GM18907 (cell line): ENCODE results near the gene NHLRC3.
"Not testable (repeated sequence)": the region's sequence is repeated elsewhere in the genome, so short reads cannot be mapped to it uniquely, and the experiment has no call there.

Source experiments
- ATAC-seq: cut with Tn5 transposase; IDR thresholded peaks from one replicate; pipeline ENCODE4 v1.9.1; 2021; ENCODE audit warnings: mild to moderate bottlenecking, moderate library complexity; ENCODE audit not compliant: unreplicated experiment

NHLRC3 gene

DNA sequence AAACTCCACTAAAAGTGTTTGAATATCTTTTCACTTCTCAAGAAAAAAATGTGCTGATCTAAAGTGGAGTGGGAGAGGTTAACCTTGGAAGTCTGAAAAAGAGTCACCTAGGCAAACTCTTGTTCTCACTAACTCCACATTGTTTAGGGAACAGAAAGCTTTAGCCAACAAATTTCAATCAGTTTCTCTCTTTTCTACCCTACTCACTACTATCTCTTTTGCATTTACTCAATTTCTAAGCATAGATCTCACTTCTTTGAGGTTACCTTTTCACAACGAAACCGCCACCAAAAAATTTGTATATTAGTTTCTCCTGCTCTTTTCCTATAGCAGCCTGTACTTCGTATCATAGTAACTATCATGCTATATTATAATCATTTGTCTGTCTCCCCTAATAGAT is 6.3 kb downstream of the NHLRC3 start:
- peak; percentile 82 for ATAC-seq

DNA sequence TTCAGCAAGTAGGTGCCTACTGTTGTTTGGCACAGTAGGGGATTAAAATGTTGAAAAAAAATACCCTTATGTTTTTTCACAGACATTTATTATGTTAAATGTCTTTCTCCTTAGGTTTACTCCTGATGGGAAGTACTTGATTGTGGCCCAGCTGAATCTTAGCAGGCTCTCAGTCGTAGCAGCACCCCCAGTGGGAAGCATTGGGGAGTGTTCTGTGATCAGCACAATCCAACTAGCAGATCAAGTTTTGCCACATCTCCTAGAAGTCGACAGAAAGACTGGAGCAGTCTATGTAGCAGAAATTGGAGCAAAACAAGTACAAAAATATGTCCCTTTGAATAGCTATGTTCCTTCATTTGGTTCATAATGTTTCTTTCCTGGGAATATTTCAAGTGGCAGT is 9.3 kb downstream of the NHLRC3 start:
- ATAC-seq = no peak

- no peak for ATAC-seq
Measured at GRCh38 chr13:39048806-39049205, 10.6 kb downstream of the NHLRC3 start.

DNA sequence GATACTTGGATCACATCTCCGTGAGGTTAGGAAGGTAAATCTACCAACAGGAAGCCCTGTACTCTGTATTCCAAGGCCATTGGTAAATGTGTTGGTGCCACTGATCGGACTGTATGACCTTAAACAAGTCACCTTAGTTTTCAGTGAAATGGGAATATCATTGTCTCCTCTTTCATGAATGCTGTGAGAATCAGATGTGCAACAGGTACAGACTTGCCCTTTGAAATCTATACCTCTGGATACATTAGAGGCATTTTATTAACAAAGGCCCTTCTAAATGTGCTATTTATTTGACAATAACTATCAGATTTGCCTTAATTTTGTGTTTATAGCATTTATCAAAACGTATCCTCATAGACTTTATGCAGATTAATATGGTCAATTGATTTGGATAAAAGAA is 11.0 kb downstream of the NHLRC3 start:
- no peak for ATAC-seq

GRCh38 chr13:39051157-39051556 is 12.9 kb downstream of the NHLRC3 start:
- ATAC-seq = no peak

- ATAC-seq = no peak
Measured at GRCh38 chr13:39052944-39053343, 14.7 kb downstream of the NHLRC3 start.

DNA sequence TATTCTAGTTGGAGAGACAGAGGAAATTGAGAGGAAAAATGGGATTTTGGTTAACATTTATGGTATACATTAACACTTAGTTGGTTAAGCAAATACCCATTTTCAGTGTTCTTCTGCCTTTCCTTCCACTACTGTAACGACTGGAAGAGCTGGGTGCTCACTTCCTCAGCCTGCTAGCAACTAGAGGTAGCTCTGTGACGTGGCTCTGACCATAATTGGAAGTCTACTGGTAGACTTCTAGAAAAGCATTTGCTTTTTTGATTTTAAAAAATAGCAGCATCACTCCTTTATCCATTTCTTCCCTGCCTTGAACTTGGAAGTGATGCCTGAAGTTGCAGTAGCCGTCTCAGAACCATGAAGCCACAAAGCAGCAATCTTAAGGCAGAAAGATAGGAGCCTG is 15.9 kb downstream of the NHLRC3 start:
- no peak for ATAC-seq

GRCh38 chr13:39056018-39056417 is 17.8 kb downstream of the NHLRC3 start:
- ATAC-seq = no peak

DNA sequence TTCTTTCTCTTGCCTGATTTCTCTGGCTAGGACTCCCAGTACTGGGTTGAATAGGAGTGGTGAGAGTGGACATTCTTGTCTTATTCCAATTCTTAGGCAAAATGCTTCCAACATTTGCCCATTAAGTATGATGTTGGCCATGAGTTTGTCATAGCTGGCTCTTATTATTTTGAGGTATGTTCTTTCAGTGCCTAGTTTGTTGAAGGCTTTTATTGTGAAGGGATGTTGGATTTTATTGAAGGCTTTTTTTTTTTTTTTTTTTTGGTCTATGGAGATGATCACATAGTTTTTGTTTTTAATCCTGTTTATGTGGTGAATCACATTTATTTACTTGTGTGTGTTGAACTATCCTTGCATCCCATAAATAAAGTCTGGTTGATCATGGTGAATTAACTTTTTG is 19.8 kb downstream of the NHLRC3 start:
- no peak for ATAC-seq

DNA sequence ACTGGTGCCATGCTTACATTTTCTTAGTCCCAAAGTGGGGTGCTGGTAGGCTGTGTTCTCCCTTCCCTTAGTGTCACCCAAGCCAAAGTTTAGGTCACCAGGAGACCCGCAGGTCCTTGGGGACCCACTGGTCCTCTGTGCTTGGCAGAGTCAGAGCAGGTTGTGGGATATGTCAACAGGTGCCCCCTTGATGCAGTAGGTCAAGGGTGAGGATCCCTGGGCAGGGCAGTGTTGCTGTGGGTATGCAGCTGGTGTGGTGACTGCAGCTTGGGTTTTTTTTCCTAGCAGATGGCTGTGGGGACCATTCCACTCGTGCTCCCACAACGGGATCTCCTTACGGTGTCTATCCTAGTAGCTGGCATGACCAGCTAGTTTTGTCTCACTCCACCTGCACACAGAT is 23.7 kb downstream of the NHLRC3 start:
- ATAC-seq = no peak

GRCh38 chr13:39072842-39073241 is 34.6 kb downstream of the NHLRC3 start:
- no peak for ATAC-seq

DNA sequence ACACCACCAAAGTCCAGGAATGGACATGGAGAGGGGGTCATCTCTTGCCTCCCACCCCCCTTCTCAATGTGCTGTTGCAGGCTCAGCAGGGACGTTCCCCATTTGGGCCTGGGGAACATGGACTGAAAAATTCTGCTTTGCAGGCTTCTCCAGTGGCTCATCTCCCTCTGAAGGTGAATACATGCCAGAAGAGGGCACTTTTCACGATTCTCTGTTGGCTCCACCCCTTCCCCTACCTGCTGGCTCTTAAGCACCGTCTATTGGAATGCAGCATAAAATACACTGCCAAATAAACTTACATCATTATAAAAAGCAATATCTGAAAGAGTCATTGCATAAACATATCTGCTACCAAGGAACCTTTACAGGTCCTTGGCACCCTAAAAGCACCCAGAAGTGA is 35.7 kb downstream of the NHLRC3 start:
- no peak for ATAC-seq

DNA sequence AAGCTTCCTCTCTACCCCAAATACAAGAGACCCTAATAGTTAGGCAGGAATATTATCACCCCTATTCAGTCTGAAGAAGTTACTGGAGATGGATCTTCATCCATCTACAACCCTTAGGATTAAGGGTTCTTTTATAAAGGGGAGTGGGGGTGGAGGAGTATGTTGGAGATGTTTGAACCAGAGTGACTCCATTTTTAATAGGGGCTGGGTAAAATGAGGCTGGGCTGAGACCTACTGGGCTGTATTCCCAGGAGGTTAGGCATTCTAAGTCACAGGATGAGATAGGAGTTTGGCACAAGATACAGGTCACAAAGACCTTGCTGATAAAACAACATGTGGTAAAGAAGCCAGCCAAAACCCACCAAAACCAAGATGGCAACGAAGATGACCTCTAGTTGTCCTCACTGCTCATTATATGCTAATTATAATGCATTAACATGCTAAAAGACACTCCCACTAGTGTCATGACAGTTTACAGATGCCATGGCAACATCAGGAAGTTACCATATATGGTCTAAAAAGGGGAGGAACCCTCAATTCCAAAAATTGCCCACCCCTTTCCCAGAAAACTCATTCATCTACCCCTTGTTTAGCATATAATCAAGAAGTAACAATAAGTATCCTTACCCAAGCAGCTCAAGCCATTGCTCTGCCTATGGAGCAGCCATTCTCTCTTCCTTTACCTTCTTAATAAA is 48.1 kb downstream of the NHLRC3 start:
- not testable (repeated sequence) for ATAC-seq

DNA sequence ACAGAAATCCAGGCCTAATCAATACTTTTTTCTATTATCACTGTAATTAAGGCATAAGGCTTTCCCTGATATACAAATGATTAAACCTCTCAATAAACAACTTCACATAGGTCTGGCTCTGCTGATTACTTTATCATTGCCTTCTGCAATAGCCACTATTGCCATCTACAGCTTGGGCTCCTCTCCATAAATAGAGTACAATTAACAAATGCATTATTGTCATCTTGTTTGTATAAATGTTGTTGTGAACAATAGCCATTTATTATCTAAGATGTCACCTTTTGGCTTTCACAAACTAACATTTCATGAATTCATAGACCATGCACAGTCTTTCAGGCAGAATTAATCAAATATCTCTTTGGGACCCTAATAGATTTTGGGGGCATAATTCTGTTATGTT is 53.3 kb downstream of the NHLRC3 start:
- ATAC-seq = no peak

DNA sequence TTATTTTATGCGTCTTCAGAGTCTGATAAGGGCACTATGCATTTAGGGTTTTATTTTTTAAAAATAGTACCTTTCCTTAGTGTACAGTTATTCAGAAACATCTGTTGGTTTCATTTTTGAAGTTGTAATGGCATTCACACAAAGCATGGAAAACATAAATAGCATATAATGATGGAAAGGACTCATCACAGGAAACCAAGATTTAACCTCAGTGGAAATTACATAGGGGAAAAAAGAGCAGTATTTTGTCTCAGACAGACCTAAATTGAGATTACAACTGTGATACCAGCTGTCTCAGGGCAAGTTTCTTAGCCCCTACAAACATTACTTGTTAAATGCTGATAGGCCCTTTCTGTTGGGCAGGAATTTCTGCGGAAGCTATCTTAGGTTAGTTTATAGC is 57.2 kb downstream of the NHLRC3 start:
- peak; percentile 48 for ATAC-seq

DNA sequence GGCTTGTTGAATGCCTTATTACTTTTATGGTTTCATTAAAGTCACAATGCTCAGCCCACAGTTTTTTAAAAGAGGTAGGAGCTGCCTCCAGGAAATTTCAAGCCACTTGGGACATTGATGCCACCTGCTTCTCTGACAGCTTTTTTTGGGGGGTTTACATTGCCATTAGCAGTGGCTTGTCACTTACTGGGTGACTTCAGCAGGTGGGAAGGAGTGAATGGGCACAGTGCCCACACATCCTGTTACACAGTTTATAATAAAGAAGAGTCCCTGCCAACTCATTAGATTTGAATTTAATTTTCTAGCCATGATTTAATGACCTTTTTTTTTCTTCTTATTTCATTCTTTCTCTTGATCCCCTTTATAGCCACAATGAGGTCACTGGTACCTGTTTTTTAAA is 61.0 kb downstream of the NHLRC3 start:
- no peak for ATAC-seq
